Panc1 (cell line): ENCODE measurements around the gene PTPA. TPM values are rescaled to one million over a fixed set of nuclear protein-coding genes. Genes with fewer than 3 reads are reported as not detected.

Source experiments
- ATAC-seq: fragments of 200-7000 bp; cut with Tn5 transposase; 2 replicates; pipeline ENCODE4 v1.9.1; 2020; ENCODE audit warnings: mild to moderate bottlenecking, moderate library complexity
- BruUV-seq: library from RNA; stranded (reverse); fragments of 400-500 nt; replicated peaks from 2 replicates; lab custom pipeline; 2021; lab: Mats Ljungman, UMichigan
- CTCF ChIA-PET: fragments of 300-600 bp; sonication (Branson Sonifier 250); formaldehyde crosslinking; loops from one replicate; lab custom pipeline; 2022; ENCODE audit warnings: antibody characterized with exemption; lab: Charles Lee
- POLR2A ChIA-PET: fragments of 300-600 bp; sonication (Branson Sonifier 250); formaldehyde crosslinking; loops from one replicate; lab custom pipeline; 2022; ENCODE audit warnings: antibody characterized with exemption; lab: Charles Lee
- DNase-seq: peaks from one replicate; pipeline ENCODE4 v3.0.0-alpha.2; 2010; ENCODE audit warnings: low read depth, low spot score
- H3K27ac ChIP-seq: 2 replicates; pipeline ENCODE4 v1.5.1; 2011; ENCODE audit warnings: mild to moderate bottlenecking, low read length, inconsistent platforms
- H3K27me3 ChIP-seq: fragments of 200-500 bp; sonication (Bioruptor generic); 2 replicates; pipeline ENCODE4 v1.6.0; 2014; ENCODE audit warnings: low read length, inconsistent platforms; ENCODE audit not compliant: control insufficient read depth, insufficient read depth
- H3K36me3 ChIP-seq: fragments of 200-500 bp; sonication (Bioruptor generic); 2 replicates; pipeline ENCODE4 v1.5.1; 2014; ENCODE audit warnings: inconsistent platforms, mild to moderate bottlenecking, low read length, moderate library complexity; ENCODE audit not compliant: control insufficient read depth, insufficient read depth
- H3K4me1 ChIP-seq: 2 replicates; pipeline ENCODE4 v1.5.1; 2011; ENCODE audit warnings: inconsistent platforms, mild to moderate bottlenecking, low read length, moderate library complexity; ENCODE audit not compliant: control insufficient read depth, insufficient read depth
- H3K4me3 ChIP-seq, 2 experiments: 2 replicates each; pipeline ENCODE4 v1.5.1; 2011 to 2012; ENCODE audit warnings: low read depth in 2 of 2, low read length in 2 of 2, mild to moderate bottlenecking in 2 of 2, inconsistent platforms in 1 of 2, moderate library complexity in 1 of 2
- H3K9me3 ChIP-seq: fragments of 200-500 bp; sonication (Bioruptor generic); 2 replicates; pipeline ENCODE4 v1.5.1; 2014; ENCODE audit warnings: low read depth, mild to moderate bottlenecking, inconsistent platforms, low read length, moderate library complexity; ENCODE audit not compliant: control insufficient read depth, insufficient read depth
- POLR2AphosphoS5 ChIP-seq: IDR thresholded peaks from 2 replicates; pipeline ENCODE4 v1.6.1; 2012; ENCODE audit warnings: mild to moderate bottlenecking, low read depth, low read length, moderate library complexity
- SIN3A ChIP-seq: IDR thresholded peaks from 2 replicates; pipeline ENCODE4 v1.6.1; 2012; ENCODE audit warnings: low read depth, mild to moderate bottlenecking, low read length, moderate library complexity, borderline replicate concordance; ENCODE audit not compliant: insufficient read depth
- TCF7L2 ChIP-seq: IDR thresholded peaks from 2 replicates; pipeline ENCODE4 v1.6.1; 2011; ENCODE audit warnings: mild to moderate bottlenecking, low read depth, low read length, inconsistent platforms
- in situ Hi-C: cut with HindIII; loops from 2 replicates; pipeline ENCODE4 v1.10.0; 2016; ENCODE audit warnings: low sequenced_read_pairs, low pct_unique_long_range_greater_than_20kb
- intact Hi-C: fragments of 100-400 bp; cut with micrococcal nuclease; formaldehyde crosslinking; loops from one replicate; pipeline ENCODE4 v1.10.0; 2022; ENCODE audit not compliant: unreplicated experiment
- total RNA-seq: library from RNA; stranded (reverse); gene quantifications from one replicate; pipeline ENCODE4 v1.2.1, GENCODE V29; 2021; ENCODE audit not compliant: unreplicated experiment
- TF ChIP-seq, protein P1 (sequence below): fragments of 450-650 bp; IDR thresholded peaks from 2 replicates; pipeline ENCODE4 v1.5.1; 2017; ENCODE audit warnings: mild to moderate bottlenecking
- TF ChIP-seq, protein P2 (sequence below), 2 experiments: IDR thresholded peaks; 2 replicates each; pipeline ENCODE4 v1.6.1; 2011 to 2012; ENCODE audit warnings: low read depth in 2 of 2, control low read depth in 1 of 2, low read length in 1 of 2, mild to moderate bottlenecking in 1 of 2, moderate library complexity in 1 of 2; ENCODE audit not compliant: insufficient read depth in 1 of 2

PTPA gene
- total RNA-seq, 1 experiment from 2014 or later = 114 TPM

DNA sequence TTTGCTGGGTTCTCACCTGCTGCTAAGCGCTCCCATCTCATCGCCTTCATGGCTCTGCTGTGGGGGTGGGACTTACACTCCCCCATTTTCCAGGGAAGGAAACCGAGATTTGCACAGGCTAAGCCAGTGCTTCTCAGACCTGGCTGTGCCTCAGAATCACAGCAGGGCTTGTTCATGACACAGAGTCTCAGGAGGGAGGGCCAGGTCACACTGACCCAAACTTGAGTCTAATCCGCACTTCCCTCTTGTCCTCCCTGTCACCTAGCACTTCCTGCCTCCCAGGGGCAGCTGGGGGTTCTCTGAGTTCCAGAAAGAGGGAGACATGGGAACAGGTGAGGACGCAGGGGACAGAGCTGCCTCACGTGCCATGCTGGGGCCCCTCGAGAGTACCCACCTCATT lies 82.4 kb downstream of the PTPA start:
- no TSS peak for BruUV-seq
- Histone ChIP-seq H3K27ac (no peak overlapping the region), H3K36me3 (no peaks in the 10 kb centered on the region), H3K27me3 (no peaks in the 10 kb centered on the region), H3K9me3 (no peaks in the 10 kb centered on the region), H3K4me3 (no peak overlapping the region), H3K4me1 (no peaks in the 10 kb centered on the region)
- intact Hi-C loops (no loop called here), in situ Hi-C loops (no loop called here)
- TF ChIP-seq SIN3A (no peak), POLR2AphosphoS5 (no peak), TCF7L2 (no peak)
- TF ChIP-seq, protein P1, sequence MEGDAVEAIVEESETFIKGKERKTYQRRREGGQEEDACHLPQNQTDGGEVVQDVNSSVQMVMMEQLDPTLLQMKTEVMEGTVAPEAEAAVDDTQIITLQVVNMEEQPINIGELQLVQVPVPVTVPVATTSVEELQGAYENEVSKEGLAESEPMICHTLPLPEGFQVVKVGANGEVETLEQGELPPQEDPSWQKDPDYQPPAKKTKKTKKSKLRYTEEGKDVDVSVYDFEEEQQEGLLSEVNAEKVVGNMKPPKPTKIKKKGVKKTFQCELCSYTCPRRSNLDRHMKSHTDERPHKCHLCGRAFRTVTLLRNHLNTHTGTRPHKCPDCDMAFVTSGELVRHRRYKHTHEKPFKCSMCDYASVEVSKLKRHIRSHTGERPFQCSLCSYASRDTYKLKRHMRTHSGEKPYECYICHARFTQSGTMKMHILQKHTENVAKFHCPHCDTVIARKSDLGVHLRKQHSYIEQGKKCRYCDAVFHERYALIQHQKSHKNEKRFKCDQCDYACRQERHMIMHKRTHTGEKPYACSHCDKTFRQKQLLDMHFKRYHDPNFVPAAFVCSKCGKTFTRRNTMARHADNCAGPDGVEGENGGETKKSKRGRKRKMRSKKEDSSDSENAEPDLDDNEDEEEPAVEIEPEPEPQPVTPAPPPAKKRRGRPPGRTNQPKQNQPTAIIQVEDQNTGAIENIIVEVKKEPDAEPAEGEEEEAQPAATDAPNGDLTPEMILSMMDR = no peak
- TF ChIP-seq, protein P2, sequence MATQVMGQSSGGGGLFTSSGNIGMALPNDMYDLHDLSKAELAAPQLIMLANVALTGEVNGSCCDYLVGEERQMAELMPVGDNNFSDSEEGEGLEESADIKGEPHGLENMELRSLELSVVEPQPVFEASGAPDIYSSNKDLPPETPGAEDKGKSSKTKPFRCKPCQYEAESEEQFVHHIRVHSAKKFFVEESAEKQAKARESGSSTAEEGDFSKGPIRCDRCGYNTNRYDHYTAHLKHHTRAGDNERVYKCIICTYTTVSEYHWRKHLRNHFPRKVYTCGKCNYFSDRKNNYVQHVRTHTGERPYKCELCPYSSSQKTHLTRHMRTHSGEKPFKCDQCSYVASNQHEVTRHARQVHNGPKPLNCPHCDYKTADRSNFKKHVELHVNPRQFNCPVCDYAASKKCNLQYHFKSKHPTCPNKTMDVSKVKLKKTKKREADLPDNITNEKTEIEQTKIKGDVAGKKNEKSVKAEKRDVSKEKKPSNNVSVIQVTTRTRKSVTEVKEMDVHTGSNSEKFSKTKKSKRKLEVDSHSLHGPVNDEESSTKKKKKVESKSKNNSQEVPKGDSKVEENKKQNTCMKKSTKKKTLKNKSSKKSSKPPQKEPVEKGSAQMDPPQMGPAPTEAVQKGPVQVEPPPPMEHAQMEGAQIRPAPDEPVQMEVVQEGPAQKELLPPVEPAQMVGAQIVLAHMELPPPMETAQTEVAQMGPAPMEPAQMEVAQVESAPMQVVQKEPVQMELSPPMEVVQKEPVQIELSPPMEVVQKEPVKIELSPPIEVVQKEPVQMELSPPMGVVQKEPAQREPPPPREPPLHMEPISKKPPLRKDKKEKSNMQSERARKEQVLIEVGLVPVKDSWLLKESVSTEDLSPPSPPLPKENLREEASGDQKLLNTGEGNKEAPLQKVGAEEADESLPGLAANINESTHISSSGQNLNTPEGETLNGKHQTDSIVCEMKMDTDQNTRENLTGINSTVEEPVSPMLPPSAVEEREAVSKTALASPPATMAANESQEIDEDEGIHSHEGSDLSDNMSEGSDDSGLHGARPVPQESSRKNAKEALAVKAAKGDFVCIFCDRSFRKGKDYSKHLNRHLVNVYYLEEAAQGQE (IDR thresholded peaks at IDR 0.05; ENCODE audit: insufficient read depth in 1 of 2, low read depth in 2 of 2, low read length in 1 of 2) = no peak
- POLR2A ChIA-PET = no interaction called here
- CTCF ChIA-PET = no interaction called here
- ATAC-seq = no peak
- no peak for DNase-seq

DNA sequence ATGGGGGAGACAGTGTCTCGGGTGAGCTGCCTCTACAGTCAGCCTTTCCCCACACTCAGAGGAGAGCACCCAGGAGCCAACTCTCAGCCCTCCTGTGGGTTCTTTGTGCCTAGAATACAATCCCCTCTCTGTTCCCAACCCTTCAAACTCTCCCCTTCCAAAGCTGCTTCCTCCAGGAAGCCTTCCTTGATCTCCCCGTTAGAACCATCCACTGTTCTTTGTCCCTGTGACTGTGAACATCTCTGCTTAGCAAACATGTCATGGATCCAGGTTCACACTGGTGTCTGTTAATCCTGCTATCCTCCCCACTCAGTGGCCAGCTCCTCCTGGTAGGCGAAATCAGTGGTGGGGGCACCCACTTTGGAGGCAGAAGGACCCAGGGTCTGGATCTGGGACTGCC lies 83.0 kb downstream of the PTPA start:
- BruUV-seq = no TSS peak
- POLR2A ChIA-PET = no interaction called here
- Histone ChIP-seq H3K4me3 (no peak overlapping the region), H3K4me1 (no peaks in the 10 kb centered on the region), H3K27me3 (no peaks in the 10 kb centered on the region), H3K36me3 (no peaks in the 10 kb centered on the region), H3K27ac (no peak overlapping the region), H3K9me3 (no peaks in the 10 kb centered on the region)
- ATAC-seq (no peak), DNase-seq (no peak)
- CTCF ChIA-PET = no interaction called here
- intact Hi-C loops = no loop called here
- in situ Hi-C loops = no loop called here
- TF ChIP-seq POLR2AphosphoS5 (no peak), TCF7L2 (no peak), SIN3A (no peak)
- TF ChIP-seq, protein P2 (IDR thresholded peaks at IDR 0.05; ENCODE audit: insufficient read depth in 1 of 2, low read depth in 2 of 2, low read length in 1 of 2) = no peak
- TF ChIP-seq, protein P1 = no peak
